GM19467 (cell line): ENCODE data around the gene FAM217A.

Source experiments
- ATAC-seq: cut with Tn5 transposase; IDR thresholded peaks from one replicate; pipeline ENCODE4 v1.9.1; 2021; ENCODE audit warnings: mild to moderate bottlenecking, moderate library complexity; ENCODE audit not compliant: unreplicated experiment

The FAM217A gene

DNA sequence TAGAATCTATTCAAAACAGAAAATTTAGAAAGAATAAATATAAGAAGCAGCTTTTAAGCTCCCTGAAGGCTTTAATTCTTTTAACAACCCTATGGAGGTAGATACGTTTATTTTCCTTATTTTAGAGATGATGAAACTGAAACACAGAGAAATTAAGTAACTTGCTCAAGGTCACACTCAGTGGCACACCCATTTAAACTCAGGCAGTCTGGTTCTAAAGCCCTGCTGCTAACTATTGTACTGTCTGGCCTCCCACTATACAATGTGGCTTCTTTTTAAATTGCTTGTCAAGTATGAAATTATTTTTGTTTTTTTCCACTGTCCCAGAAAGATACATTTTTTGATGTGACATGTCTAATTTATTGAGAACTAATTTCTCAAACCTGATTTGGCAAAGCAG is 55.7 kb downstream of the FAM217A start:
- ATAC-seq: no peak

DNA sequence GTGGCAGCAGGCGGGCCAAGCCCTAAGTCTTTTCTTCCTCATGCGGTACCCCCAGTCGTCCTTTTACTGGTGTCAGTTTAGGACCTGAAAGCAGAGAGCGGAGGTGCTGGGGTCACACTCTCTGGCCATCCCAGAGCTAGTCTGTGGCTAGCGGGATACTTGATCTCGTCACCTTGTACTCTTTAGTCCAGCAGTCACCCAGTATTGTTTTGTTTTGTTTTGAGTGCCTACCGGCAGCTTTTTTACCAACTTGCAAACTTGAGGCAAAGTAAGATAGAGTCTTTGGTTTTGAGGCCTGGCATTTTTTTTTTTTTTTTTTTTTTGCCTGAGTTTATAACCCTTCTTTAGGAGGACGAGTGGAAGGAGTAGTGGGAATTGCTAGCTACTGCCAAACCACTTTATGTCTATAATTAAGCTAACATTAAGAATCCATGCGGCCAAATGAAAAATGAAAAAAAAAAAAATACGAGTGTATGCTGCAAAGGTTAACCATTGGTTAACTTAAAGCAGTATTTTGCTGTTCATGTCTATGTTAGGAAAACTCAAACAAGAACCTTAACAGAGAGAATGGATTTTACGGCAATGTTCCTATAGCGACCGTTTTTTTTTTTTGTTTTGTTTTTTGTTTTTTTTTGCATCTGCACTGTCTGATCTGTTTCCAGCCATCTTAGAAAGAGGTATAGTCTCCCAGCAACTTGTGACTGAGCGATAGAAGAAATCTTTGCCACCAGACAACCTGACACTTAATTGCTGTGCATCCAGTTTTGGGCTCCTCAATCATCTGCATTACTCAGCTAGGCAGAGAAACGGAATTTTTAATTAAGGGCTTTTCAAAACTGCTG is 56.9 kb downstream of the FAM217A start:
- no peak for ATAC-seq

DNA sequence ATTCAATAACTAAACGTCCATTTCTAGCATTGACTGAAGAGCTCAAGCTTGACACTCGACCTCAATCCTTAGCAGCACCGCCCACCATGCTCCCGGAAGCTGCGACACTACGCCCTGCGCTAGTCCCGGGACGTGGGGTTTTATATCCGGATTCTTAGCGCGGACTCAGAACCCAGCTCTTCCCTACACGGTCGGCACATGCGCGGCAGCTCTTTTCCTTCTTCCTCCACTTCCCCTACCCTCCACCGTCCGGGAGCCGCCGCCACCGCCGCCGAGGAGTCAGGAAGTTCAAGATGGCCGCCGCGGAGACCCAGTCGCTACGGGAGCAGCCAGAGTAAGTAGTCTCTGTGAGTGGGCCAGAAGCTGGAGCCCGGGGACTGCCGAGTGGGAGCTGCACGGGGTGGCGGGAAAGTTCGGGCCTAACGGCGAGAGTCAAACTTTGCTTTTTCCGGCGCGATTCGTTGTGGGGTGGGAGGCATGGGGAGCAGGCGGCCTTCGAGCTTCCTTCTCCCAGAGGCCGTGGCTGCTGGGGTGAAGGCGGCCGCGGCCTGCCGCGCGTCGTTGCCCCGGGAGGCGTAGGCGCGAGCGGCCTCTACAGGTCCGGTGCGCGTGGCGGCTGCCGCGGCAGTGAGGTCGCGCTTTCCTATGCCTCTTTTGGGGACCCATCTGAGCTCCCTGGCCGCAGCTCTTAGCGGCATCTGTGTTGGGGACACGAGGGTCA is 57.6 kb downstream of the FAM217A start:
- ATAC-seq: peak; percentile 52

DNA sequence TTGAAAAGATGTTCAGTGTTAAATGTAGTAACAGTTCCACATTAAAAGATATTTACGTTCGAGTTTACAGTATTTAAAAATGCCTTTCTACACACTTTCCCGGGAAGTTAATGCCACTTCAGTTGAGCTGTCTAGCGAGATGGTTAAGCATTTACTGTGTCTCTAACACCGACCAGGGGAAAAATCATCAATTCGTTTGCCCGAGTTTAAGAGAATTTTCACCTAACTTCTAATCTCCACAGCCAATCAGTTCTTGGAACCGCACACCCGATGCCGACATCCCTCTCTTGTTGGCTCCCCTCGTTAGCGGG is 58.2 kb downstream of the FAM217A start:
- ATAC-seq: no peak

DNA sequence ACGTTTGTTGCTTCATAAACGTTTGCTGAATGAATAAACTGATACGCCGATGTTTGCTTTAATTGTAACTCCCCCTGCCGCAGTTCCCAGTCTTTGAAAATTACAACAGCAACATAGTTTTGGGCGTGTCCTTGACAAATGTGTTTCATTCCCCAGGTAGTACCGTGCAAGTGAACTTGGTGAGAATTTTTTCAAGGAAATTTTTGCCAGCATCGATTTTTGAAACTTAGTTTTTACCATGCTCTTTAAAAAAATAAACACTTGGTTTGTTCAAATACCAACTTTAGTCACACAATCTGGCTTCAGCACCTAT is 60.1 kb downstream of the FAM217A start:
- no peak for ATAC-seq
